Smooth muscle cell of the brain vasculature (primary cell): ENCODE results near the gene LIMS2.

Experiments used
- DNase-seq: peaks from one replicate; pipeline ENCODE4 v3.0.0-alpha.2; 2012; ENCODE audit warnings: low read depth, low spot score

LIMS2 gene

DNA sequence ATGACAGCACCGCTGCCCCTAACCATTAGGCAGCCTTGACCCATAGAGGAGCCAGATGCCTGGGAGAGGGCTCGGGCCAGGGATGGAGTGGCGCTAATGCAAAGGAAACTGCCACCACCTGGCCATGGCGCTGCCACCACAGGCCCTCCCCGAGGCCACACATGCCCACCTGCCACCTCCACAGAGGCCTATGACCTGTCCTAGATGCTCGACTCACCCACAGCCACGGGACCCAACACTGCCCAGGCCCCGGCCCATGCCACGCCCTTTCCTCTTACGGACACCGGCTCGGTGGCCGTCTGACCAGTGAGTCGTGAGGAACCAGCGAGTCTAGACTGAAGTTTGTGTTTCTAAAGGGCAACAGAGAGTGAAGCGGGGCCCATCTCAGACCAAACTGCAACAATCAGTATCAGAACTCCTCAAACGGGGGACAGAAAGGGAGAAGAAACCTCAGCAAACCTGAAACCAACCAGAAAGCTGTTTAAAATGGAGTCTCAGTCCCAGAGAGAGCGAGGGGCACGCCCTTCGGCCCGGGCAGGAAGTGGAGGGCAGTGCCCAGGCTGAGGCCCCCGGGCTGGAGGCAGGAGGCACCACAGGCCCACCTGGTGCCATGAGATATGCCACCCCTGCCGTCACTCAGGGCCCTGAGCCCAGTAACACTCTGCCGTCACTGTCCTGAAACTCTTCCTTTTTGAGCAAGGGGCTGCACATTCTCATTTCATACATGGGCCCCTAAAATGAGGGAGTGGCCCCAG lies 28.7 kb downstream of the LIMS2 start:
- DNase-seq = no peak

DNA sequence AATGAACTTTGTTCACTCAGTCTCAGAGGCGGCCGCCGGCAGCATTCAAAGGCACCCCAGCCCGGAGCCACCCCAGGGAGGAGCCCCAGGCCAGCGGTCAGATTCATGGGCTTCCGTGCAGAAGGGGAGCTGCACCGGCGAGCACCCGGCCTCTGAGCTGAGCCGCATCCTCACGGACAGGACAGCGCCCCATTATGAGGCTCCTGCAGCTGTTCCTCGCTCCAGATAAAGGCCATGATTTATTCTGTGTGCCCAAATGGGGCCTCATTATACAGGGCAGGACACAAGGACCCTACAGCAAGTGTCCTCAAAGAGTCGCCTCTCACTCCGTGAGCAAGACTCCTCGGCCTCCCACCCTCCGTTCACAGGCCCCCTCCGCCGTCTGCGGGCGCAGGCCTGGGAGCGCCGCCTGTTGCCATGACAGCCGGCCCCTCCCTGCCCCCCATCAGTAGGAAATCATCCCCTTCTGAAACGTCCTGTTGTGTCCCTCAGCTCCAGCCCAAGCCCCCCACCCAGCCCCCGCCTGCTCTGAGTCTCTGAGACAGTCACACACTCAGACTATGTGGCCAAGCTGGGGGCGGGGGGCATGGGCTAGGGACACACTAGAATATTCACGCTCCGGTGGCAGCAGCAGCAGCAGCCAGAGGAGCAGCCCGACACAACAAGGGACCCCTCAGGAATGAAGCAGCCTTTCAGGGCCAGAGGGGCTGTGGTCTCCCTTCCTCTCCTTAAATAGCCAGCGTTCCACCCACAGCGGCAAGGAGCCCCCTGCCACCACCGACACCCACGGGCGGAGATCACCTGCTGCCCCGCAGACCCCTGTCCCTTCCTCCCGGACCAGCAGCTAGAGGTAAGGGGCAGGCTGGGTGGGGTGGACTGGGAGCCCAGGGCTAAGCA lies 29.7 kb downstream of the LIMS2 start, which contains the start of gene GPR17:
TSS of gene GPR17 (plus strand) at position 759 of the 897 bp plus-strand sequence. CDS start 4,583 bp downstream, outside the sequence.
- no peak for DNase-seq

DNA sequence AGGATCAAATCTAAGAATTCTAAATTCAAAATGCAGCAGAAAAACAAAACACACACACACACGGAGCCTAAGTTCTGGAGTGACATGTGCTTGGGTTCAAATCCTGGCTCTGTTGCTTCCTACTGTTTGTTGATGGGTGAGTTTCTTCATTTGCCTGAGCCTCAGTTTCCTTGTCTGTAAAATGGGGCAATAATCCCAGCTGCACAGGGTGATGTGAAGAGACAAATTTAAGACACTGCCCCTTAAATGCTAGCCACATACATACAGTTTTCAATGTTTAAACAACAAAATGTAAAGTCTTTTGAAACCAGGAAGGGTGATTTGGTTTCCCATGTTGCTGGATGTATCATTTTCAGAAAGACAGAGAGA lies 30.3 kb downstream of the LIMS2 start:
- DNase-seq = no peak

GRCh38 chr2:127644066-127645025 lies 31.0 kb downstream of the LIMS2 start:
- DNase-seq = no peak

DNA sequence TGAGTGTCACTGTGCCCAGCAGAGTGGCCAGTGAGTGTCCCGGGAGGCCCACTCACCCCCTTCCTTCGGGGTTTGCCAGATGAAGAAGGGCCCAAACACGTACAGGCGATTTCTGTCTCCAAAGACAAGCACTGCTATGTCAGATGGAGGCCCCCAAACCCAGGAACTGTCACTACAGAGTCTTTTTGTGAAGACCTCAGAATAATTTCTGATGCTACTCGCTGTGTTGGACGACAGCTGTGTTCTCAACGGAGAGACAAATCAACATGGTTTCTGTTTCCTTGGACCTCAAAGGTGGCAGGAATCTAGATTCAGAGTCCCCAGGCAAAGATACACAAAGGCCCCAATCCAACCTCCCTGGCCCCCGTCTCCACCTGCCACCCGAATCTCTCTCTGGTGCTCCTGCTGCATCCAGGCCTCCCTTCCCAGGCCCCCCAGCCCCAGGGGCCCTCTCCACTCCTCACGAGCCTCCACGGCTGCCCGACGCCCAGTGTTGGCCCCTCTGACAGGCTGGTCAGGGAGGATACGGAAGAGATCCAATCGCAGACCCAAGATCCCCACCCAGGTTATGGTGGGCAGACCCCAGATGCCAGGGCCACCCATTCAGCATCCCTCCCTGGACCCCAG lies 31.8 kb downstream of the LIMS2 start:
- no peak for DNase-seq

DNA sequence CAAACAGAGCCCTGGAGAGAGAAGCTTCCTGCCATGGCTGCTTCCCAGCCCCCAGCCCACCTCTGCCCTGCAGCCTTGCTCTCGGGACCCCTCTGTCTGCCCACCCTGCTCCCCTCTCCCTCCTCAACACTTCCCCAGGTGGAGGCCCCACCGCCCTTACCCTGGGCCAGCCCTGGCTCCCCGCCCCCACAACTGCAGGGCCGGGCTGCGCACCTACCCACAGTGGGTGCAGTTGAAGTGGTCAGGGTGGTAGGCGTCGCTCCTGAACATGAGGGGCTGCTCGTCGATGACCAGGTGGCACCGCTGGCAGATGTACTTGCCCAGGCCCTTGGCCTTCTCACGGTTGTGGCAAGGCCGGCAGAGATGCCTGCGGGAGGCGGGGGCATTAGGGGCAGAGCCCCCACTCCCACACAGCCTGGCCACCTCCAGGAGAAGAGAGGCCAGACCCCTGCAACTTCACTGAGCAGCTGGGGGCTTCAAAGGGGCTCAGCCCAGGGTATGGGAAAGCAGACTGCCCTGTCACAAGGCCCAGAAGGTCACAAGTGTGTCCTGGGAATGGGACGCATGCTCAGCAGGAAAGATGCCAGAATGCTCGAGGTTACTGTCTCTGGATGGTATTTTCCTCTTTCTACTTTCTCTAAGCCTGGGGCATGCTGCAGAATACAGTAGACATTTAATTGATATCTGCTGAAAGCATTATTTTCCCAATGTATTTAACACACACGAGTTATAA lies 32.5 kb downstream of the LIMS2 start:
- DNase-seq = no peak

DNA sequence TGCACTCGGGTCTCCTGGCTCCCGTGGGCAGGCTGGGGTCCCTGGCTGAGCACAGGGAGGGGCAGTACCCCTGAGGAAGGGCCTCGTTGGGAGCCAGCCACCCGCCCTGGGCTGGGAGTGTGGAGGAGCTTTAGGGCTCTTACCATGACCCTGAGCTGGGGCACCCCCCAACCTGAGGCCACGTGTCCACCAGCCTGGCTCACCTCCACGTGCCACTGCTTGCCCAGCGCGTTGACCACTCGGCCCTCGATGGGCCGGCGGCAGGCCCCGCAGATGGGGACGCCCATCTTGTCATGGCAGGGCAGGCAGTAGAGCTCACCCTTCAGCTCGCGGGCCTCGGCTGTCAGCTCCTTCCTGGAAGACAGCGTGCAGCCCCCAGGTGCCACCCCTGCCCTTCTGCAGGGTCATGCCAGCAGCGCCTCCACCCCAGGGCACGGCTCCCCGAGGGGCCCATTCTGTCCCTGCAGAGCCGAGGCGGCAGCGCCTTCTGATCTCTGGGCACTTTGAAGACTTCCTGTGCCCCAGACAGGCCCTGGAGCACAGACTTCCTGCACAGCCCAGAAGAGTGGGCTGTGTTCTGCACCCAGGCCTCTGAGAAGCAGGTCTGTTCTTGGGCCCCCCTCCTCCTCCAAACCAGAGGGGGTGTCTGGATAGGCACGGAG lies 33.4 kb downstream of the LIMS2 start:
- no peak for DNase-seq

DNA sequence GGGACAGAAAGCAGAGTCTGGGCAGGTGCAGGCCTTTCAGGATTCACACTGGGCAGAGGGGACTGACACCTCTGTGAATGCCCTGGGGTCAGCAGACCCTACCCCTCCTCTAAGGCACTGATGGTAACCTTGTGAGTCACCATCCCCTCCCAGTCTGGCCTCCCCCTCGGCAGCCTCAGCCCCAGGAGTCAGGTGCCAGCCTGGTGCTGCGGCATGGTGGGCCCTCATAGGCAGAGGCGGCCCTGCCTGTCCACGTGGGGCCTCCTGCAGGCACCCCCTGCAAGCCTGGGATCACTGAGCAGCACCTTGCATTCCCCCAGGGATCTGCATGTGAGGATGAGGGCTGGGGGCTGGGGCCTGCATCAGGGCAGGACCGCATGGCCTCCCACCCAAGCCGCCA lies 34.2 kb downstream of the LIMS2 start:
- no peak for DNase-seq

DNA sequence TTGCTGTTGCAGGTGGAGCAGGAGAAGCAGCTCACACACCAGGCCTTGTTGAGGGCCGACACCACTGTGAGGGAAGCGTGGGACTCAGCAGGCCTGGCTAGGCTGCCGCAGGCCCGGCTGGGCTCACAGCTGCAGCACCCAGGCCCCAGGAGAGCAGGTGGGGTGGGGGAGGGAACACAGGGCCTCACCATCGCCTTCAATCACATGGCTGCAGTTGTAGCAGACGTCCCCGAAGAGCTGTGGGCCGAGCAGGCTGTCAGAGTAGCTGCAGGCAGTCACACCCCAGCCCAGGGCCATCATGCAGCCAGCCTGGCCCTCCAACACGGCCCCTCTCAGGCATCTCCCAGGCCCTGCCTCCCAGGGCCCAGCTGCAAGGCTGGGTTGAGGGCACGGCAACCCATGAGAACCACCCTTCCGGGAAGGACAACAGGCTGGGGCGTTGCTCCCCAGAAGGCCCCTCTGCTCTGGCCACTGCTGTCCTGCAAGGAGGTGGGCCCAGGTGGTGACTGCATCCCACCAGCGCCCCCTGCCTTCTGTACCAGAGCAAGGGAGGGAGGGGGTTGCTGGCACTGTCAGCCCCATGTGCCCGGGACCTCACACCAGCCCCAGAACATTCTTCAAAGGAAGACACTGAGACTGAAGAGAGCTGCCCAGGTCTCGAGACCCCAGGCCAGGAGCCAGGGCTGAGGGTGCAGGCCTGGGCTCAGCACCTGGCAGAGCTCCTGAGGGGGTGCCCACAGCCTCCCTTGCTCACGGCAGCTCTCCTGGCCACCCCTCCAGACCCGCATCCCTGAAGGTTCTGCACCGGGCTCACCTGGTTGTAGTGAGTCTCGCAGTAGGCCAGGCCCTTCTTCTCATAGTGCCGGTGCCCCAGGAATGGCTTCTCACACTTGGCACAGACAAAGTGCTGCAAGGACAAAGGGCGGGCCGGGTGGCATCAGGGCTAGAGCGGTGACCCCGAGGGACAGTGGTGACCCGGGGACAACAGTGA lies 35.0 kb downstream of the LIMS2 start:
- no peak for DNase-seq

DNA sequence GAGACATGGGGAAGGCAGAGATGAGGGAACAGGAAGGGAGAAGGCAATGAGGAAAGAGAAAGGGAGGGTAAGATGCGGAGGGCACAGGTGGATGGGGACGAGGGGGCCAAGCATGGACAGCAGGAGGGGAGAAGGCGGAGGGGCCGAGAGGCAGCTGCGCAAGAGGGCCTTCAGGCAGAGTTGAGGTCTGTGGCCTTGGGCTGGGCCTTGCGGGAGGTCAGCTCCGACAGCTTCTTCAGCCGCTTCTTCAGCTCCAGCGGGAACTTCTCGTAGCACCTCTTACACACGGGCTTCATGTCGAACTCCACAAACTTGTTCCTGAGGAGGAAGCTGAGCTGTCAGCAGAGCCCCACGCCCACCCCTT lies 36.2 kb downstream of the LIMS2 start:
- no peak for DNase-seq

DNA sequence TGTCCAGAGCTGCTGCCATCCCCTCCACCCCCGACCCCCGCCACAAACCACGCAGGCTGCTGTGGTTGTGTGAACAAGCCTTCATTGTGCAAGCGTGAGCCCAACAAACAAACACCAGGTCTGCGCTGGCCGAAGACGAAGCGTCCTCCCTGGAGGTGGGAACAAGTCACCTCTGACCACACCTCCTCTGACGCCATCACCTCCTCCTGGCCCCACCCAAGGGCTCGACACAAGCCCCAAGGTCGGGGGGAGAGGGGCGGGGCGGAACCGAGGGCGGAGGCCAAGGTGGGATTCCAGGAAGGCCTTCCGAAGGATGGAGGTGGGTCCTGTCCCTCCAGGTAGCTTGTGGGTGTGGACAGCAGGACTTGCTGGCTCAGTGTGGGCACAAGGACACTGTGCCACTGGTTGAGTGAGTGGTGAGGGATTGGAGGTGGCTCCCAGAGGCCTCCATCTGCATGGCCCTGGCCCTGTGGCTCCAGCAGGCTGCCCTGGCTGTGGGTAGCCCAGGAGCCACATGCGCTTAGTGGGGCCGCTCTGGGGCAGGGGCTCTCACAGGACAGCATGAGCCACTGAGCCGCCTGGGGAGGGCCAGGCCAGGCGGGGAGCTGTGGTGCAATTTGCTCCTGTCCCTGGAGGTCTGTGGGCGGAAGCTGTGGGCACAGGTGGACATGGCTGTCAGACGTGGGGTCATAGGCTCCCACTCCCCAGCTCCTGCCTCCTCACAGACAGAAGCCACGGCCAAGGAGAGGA lies 36.8 kb downstream of the LIMS2 start:
- no peak for DNase-seq

- peak; percentile 24 for DNase-seq
These were observed 37.5 kb downstream of the LIMS2 start for GRCh38 chr2:127637725-127638252.

GRCh38 chr2:127637236-127637630 lies 38.1 kb downstream of the LIMS2 start:
- no peak for DNase-seq

DNA sequence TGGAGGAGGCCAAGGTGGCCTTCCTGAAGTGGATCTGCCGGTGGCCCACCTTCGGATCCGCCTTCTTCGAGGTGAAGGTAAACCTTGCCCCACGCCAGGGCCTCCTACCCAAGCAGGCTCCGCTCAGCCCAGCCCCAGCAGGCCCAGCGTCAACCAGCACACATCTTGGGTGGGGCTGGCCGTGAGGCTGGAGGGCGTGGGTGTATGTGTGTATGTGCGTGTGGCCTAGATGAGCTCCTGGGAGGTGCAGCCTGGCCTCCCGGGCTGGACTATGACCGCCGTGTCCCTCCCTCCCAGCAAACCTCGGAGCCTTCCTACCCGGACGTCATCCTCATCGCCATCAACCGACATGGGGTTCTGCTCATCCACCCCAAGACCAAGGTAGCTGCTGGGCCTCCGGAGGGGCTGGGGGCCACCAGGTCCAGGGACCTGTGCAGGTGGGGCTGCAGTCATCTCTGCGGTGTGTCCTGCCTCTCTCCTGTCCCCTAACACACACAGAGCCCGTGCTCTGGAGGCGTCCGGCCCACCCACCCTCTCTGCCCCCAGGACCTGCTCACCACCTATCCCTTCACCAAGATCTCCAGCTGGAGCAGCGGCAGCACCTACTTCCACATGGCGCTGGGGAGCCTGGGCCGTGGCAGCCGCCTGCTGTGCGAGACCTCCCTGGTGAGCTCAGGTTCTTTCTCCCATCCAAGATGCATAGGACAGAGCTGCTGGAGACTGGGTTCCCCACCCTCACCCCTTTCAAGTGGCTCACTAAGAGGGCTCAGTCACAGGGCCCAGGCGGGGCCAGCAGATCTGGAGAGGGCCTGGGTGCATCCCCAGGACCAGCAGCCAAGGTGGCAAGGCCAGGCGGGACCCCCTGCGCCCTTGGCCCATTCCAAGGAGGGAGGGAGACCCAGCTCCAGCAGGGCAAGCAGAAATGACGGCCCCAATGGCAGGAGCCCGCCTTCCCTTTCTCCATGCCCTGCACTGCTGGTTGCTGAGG lies 38.8 kb downstream of the LIMS2 start:
- DNase-seq = no peak

GRCh38 chr2:127635380-127636237 lies 39.7 kb downstream of the LIMS2 start:
- DNase-seq = no peak
